Breast epithelium (tissue), 3 donors: ENCODE data around the gene SLC34A1.

Source experiments
- POLR2A ChIP-seq: fragments of 450-650 bp; IDR thresholded peaks from one replicate; pipeline ENCODE4 v1.6.1; 2016; ENCODE audit warnings: antibody characterized with exemption, mild to moderate bottlenecking, moderate library complexity
- TF ChIP-seq, protein P1 (sequence below), 3 donors: fragments of 450-650 bp; IDR thresholded peaks; one replicate each; pipeline ENCODE4 v1.5.1; 2016 to 2017; ENCODE audit warnings: antibody characterized with exemption in 3 of 3, mild to moderate bottlenecking in 3 of 3, moderate library complexity in 3 of 3

DNA sequence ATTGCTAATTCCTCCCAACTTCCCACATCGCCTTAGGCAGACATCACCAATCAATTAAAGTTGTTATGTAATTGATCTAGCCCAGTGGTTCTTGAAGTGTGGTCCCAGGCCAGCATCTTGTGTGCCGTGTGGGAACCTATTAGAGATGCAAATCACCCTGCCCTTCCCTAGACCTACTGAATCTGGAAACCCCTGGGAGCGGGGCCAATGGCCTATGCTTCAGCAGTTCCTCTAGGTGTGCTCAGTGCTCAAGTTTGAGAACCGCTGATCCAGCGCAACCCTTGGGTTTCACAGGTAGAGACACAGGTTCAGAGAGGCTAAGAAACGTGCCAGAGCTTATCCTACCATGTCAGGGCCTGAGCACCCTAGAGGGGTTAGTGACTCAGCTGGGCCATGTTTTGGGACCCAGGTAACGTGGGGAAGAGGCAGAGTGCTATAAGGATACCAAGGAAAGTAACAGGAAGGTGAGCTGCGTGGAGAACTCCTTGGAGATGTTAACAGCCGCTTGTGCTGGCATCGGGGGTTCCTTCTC is 4.4 kb downstream of the SLC34A1 start:
- TF ChIP-seq, protein P1, sequence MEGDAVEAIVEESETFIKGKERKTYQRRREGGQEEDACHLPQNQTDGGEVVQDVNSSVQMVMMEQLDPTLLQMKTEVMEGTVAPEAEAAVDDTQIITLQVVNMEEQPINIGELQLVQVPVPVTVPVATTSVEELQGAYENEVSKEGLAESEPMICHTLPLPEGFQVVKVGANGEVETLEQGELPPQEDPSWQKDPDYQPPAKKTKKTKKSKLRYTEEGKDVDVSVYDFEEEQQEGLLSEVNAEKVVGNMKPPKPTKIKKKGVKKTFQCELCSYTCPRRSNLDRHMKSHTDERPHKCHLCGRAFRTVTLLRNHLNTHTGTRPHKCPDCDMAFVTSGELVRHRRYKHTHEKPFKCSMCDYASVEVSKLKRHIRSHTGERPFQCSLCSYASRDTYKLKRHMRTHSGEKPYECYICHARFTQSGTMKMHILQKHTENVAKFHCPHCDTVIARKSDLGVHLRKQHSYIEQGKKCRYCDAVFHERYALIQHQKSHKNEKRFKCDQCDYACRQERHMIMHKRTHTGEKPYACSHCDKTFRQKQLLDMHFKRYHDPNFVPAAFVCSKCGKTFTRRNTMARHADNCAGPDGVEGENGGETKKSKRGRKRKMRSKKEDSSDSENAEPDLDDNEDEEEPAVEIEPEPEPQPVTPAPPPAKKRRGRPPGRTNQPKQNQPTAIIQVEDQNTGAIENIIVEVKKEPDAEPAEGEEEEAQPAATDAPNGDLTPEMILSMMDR (IDR thresholded peaks at IDR 0.05), result no peak
- TF ChIP-seq POLR2A, result no peak
